ENCODE data around the gene MZT1.

The MZT1 gene

DNA sequence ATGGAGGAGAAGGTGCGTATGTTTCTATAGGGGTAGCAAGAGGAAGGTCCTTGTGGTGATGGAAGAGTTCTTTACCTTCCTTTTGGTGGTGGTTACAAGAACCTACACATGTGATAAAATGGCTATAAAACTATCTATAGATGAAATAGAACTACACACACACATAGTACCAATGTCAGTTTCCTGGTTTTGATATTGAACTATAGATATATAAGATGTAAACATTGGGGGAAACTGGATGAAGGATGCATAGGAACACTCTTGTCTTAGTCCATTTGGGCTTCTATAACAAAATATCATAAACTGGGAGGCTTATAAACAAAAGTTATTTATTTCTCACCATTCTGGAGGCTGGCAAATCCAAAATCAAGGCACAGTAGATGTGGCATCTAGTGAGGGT lies 47.1 kb downstream of the MZT1 start:
- DNase-seq (ENCODE audit: low spot score): no peak

DNA sequence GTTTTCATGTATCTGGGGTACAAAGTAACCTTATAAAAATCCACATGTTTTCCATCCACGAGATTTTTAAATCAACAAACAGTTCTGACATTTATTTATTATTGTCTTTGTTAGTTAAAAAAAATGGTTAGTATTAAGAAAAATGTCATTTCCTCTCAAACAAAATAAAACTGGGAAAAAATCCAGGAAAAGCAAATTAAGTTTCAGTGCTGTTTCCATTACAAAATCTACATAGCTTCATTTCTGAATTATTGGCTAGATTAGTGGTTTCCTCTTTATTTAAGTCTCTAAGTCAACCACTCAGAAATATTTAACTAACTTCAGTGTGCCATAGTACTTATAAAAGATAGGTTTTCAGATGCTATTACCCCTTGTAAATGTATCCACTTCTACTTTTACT lies 49.1 kb downstream of the MZT1 start:
- peak; percentile 7 for DNase-seq (ENCODE audit: low spot score)

DNA sequence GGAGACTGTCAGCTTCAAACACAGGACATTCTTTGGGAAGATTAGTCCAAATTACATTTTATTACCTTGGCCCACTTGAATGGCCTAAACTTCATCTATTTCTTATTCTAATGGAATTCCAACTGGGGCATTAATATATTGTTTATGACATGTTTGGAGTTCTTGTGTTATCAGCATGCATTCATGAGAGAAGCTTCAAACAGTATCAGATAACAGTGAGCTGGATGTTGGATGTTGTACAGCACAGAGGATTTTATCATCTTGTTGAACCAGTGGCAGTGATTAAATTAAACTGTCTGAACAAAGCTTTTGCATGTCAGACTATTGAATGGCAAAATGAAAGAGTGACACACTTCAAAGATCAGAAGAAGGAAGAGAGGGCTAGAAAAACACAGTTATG lies 50.0 kb downstream of the MZT1 start:
- no peak for DNase-seq (ENCODE audit: low spot score)

DNA sequence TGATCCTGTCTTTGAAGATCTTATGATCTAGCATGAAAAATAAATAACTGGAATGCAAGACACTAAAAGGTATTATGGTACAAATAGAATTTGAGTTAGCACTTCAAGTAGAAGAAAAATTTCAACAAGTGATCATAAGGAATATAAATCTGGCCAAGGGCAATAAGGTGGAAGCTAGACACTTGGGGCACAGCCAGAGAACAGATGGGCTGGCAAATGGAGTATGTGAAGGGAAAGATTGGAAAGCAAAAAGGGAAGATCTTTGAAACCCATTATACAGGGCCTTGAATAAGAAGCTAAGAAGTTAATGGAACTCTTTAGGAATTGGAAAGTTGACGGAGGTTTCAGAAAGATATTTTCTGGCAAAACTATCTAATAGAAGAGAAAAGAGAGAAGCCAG lies 61.0 kb downstream of the MZT1 start:
- DNase-seq (ENCODE audit: low spot score): no peak

DNA sequence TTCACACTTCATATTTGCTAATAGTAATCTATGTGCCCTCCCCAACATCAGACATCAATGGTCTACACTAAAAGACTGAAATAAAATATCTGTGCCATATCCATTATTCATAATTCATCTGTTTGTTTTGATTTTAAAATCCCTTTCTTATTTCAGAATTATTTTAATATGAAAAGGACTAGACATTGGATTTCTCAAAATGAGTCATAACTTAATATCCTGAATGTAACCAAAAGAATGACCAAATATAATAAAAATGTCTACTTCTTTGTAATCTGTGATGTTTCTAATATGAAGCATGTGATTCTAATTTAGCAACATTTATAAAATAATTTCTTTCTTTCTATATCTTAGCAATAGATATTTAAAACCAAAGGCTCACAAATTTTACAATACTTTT lies 64.9 kb downstream of the MZT1 start:
- DNase-seq (ENCODE audit: low spot score): no peak

Measured in putamen (tissue), 1 donor.